Endothelial cell of umbilical vein (primary cell): Measurements from ENCODE around the gene DEDD. TPM values are rescaled to one million over a fixed set of nuclear protein-coding genes. Genes with fewer than 3 reads are reported as not detected.

Experiments
- BruUV-seq: library from RNA; stranded (reverse); fragments of 400-500 nt; replicated peaks from 2 replicates; lab custom pipeline; 2021; lab: Mats Ljungman, UMichigan
- CTCF ChIA-PET: fragments of 300-600, 350-600 bp; sonication (Branson Sonifier 250); formaldehyde crosslinking; loops from one replicate; lab custom pipeline; 2021; ENCODE audit warnings: antibody characterized with exemption, inconsistent platforms; lab: Charles Lee
- POLR2A ChIA-PET: fragments of 300-600, 350-600 bp; sonication (Branson Sonifier 250); formaldehyde crosslinking; loops from one replicate; lab custom pipeline; 2021; ENCODE audit warnings: antibody characterized with exemption, inconsistent platforms; lab: Charles Lee
- DNase-seq: peaks from one replicate; pipeline ENCODE4 v3.0.0-alpha.2; 2011; ENCODE audit warnings: low read depth, low spot score
- FAIRE-seq: peaks from 2 replicates; lab custom pipeline; 2011; peaks lifted over from hg19 to GRCh38; lab: Jason Lieb, UNC
- H2AFZ ChIP-seq: 2 replicates; pipeline ENCODE4 v1.6.0; 2012; ENCODE audit warnings: low read depth, low read length, control low read depth, inconsistent platforms
- H3K27ac ChIP-seq: 2 replicates; pipeline ENCODE4 v1.5.1; 2011; ENCODE audit warnings: low read depth, mild to moderate bottlenecking, control low read depth, low read length, moderate library complexity; ENCODE audit not compliant: insufficient read depth
- H3K27me3 ChIP-seq, 2 experiments: 2 replicates each; pipeline versions ENCODE4 v1.6.0 to v1.6.1; 2011; ENCODE audit warnings: low read length in 2 of 2, mixed read lengths in 1 of 2; ENCODE audit not compliant: control insufficient read depth in 2 of 2, insufficient read depth in 2 of 2
- H3K36me3 ChIP-seq, 2 experiments: 2 replicates in 1 of 2; 3 replicates in 1 of 2; pipeline ENCODE4 v1.5.1; 2011; ENCODE audit warnings: low read length in 2 of 2, mild to moderate bottlenecking in 1 of 2, moderate library complexity in 1 of 2; ENCODE audit not compliant: control insufficient read depth in 2 of 2, insufficient read depth in 2 of 2; ENCODE audit errors: extremely low read depth in 1 of 2
- H3K4me1 ChIP-seq: 3 replicates; pipeline ENCODE4 v1.5.1; 2011; ENCODE audit warnings: mild to moderate bottlenecking, low read length; ENCODE audit not compliant: control insufficient read depth, insufficient read depth; ENCODE audit errors: extremely low read depth
- H3K4me2 ChIP-seq: 2 replicates; pipeline ENCODE4 v1.6.1; 2011; ENCODE audit warnings: low read length, control low read depth, mixed read lengths; ENCODE audit not compliant: insufficient read depth
- H3K4me3 ChIP-seq, 3 experiments: fragments of 200-600 bp in 1 of 3; sonication (generic), shearing (Covaris generic) in 1 of 3; replicated peaks in 1 of 3; 2 replicates each; pipeline ENCODE4 v1.5.1; 2011 to 2016; ENCODE audit warnings: control low read depth in 3 of 3, low read length in 3 of 3, mild to moderate bottlenecking in 2 of 3, inconsistent platforms in 1 of 3, low read depth in 1 of 3, moderate library complexity in 1 of 3; ENCODE audit not compliant: insufficient read depth in 1 of 3
- H3K79me2 ChIP-seq: 2 replicates; pipeline ENCODE4 v1.6.0; 2012; ENCODE audit warnings: low read length, inconsistent platforms; ENCODE audit not compliant: control insufficient read depth, insufficient read depth
- H3K9ac ChIP-seq: replicated peaks from 2 replicates; pipeline ENCODE3; 2011; ENCODE audit warnings: low read length, control low read depth; ENCODE audit not compliant: insufficient read depth; ENCODE audit errors: extremely low read depth
- H3K9me1 ChIP-seq: replicated peaks from 3 replicates; pipeline ENCODE4 v1.6.0; 2011; ENCODE audit warnings: mild to moderate bottlenecking, low read length; ENCODE audit not compliant: control insufficient read depth, insufficient read depth; ENCODE audit errors: extremely low read depth
- H3K9me3 ChIP-seq: replicated peaks from 2 replicates; pipeline ENCODE4 v1.5.1; 2012; ENCODE audit warnings: low read length, inconsistent platforms; ENCODE audit not compliant: control insufficient read depth, insufficient read depth
- H4K20me1 ChIP-seq: replicated peaks from 2 replicates; pipeline ENCODE3; 2011; ENCODE audit warnings: mild to moderate bottlenecking, low read length; ENCODE audit not compliant: control insufficient read depth, insufficient read depth; ENCODE audit errors: extremely low read depth
- FOS ChIP-seq: IDR thresholded peaks from 2 replicates; pipeline ENCODE4 v1.6.1; 2011; ENCODE audit warnings: mild to moderate bottlenecking, low read length, moderate library complexity, borderline replicate concordance; ENCODE audit not compliant: insufficient read depth
- POLR2AphosphoS5 ChIP-seq: IDR thresholded peaks from 2 replicates; pipeline ENCODE4 v1.6.1; 2012; ENCODE audit warnings: low read depth, mild to moderate bottlenecking, control low read depth, low read length, moderate library complexity; ENCODE audit not compliant: insufficient read depth
- dilution Hi-C: fragments of 300-500 bp; cut with MboI; formaldehyde crosslinking; loops from one replicate; pipeline ENCODE4 v1.15.0; 2019; ENCODE audit warnings: low sequenced_read_pairs; ENCODE audit not compliant: extremely low pct_ligation_motif_present
- intact Hi-C: fragments of 100-400 bp; cut with micrococcal nuclease; formaldehyde crosslinking; loops from one replicate; pipeline ENCODE4 v1.10.0; 2022
- polyA plus RNA-seq, 4 experiments: library from polyadenylated mRNA; depleted of rRNA in 3 of 4; stranded (reverse) in 3 of 4; unstranded in 1 of 4; fragments of >200 nt; gene quantifications; 2 replicates each; pipeline versions ENCODE4 v1.2.1 to v1.2.3, GENCODE V29; 2011 to 2012; ENCODE audit warnings: missing spikeins in 1 of 4
- total RNA-seq: library from RNA; stranded (reverse); gene quantifications from 2 replicates; pipeline ENCODE4 v1.2.3, GENCODE V29; 2021
- TF ChIP-seq, protein P1 (sequence below), 2 donors: IDR thresholded peaks; 1 replicate in 1 of 2; 2 replicates in 1 of 2; pipeline ENCODE4 v1.5.1; 2011; ENCODE audit warnings: low read length in 2 of 2, mild to moderate bottlenecking in 2 of 2, moderate library complexity in 2 of 2, control low read depth in 1 of 2, inconsistent platforms in 1 of 2, low read depth in 1 of 2; ENCODE audit not compliant: insufficient read depth in 1 of 2; ENCODE audit errors: extremely low read depth in 1 of 2
- TF ChIP-seq, protein P2 (sequence below): IDR thresholded peaks from 2 replicates; pipeline ENCODE4 v1.6.1; 2011; ENCODE audit not compliant: insufficient read depth, insufficient read length

DEDD gene
- total and polyA plus RNA-seq, 2 donors (not counting 3 experiments of a cell fraction or from before 2014, with no cell fraction given): 50.2 to 78.3 TPM

DNA sequence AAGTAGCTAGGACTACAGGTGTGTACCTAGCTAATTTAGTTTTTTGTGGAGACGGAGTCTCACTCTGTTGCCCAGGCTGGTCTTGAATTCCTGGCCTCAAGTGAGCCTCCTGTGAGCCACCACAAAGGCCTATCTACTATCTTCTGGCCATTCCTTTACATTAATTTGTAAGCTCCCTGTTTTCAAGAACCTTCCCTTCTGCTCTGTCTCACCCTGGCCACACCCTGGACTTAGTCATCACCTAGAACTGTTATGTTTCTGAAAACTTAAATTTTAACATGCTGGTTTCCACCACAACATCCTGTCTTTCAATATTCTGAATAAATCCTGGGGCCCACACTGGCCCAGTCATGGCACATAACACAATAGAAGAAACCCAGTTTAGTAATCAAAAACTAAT lies 49.7 kb upstream of the DEDD start:
- H3K4me3 ChIP-seq: no peak overlapping the region
- BruUV-seq: no TSS peak
- H3K9ac ChIP-seq: no peak overlapping the region
- no peaks in the 10 kb centered on the region for H3K9me3 ChIP-seq
- ChIA-PET CTCF (interaction anchor here (1.5 to 2.8 kb wide), 7 partner anchors 10 to 200 kb away, joined by 5 to 15 read pairs (median 8); partner anchors contain the start of genes NDUFS2, PPOX and TOMM40L), POLR2A (no interaction called here)
- intact Hi-C loops: no loop called here
- peak; percentile 25 for TF ChIP-seq FOS
- TF ChIP-seq, protein P1, sequence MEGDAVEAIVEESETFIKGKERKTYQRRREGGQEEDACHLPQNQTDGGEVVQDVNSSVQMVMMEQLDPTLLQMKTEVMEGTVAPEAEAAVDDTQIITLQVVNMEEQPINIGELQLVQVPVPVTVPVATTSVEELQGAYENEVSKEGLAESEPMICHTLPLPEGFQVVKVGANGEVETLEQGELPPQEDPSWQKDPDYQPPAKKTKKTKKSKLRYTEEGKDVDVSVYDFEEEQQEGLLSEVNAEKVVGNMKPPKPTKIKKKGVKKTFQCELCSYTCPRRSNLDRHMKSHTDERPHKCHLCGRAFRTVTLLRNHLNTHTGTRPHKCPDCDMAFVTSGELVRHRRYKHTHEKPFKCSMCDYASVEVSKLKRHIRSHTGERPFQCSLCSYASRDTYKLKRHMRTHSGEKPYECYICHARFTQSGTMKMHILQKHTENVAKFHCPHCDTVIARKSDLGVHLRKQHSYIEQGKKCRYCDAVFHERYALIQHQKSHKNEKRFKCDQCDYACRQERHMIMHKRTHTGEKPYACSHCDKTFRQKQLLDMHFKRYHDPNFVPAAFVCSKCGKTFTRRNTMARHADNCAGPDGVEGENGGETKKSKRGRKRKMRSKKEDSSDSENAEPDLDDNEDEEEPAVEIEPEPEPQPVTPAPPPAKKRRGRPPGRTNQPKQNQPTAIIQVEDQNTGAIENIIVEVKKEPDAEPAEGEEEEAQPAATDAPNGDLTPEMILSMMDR (IDR thresholded peaks at IDR 0.05; ENCODE audit: extremely low read depth in 1 of 2, insufficient read depth in 1 of 2, low read depth in 1 of 2, low read length in 2 of 2): no peak
- H3K27ac ChIP-seq: no peak overlapping the region
- DNase-seq (no peak), FAIRE-seq (peak; percentile 56)
- H3K27me3 ChIP-seq: no peaks in the 10 kb centered on the region
- dilution Hi-C loops: no loop called here
- no peak overlapping the region for H3K4me2 ChIP-seq
- H3K4me1 ChIP-seq: peaks cover 25% of the 10 kb centered on the region
- no peaks in the 10 kb centered on the region for H3K79me2 ChIP-seq
- H2AFZ ChIP-seq: peak overlapping the region; percentile 55
- no peaks in the 10 kb centered on the region for H3K36me3 ChIP-seq
- no peaks in the 10 kb centered on the region for H4K20me1 ChIP-seq
- H3K9me1 ChIP-seq: no peaks in the 10 kb centered on the region

DNA sequence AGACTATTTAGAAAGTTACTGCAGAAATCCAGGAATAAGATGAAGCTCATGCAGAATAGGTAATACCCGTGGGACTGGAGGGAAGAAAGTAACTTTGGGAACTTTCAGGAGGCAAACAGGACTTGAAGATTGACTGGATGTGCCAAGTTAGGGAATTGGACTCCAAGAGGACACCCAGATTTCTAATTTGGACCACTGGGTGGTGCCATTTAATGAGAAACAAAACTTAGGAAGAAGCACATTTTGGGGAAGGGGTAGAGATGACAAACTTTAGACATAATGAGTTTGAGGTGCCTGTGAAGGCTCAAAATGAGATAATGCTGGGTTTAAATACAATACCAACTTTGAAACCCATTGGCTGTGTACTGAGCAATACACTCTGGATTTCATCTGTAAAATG lies 48.2 kb upstream of the DEDD start:
- no peak overlapping the region for H3K9ac ChIP-seq
- no TSS peak for BruUV-seq
- dilution Hi-C loops (no loop called here), intact Hi-C loops (no loop called here)
- DNase-seq (no peak), FAIRE-seq (peak; percentile 33)
- H3K79me2 ChIP-seq: peaks cover 8% of the 10 kb centered on the region
- no peak overlapping the region for H3K4me3 ChIP-seq
- TF ChIP-seq POLR2AphosphoS5: no peak
- TF ChIP-seq, protein P1 (IDR thresholded peaks at IDR 0.05; ENCODE audit: extremely low read depth in 1 of 2, insufficient read depth in 1 of 2, low read depth in 1 of 2, low read length in 2 of 2): peak; percentile 10 to 13
- TF ChIP-seq, protein P2, sequence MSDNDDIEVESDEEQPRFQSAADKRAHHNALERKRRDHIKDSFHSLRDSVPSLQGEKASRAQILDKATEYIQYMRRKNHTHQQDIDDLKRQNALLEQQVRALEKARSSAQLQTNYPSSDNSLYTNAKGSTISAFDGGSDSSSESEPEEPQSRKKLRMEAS: no peak
- peaks cover 23% of the 10 kb centered on the region for H3K4me1 ChIP-seq
- ChIA-PET POLR2A (interaction anchor here (0.7 kb wide), 1 partner anchor 14 kb away, joined by 5 read pairs; the partner anchor contains the start of gene PPOX), CTCF (interaction anchor here (0.6 to 2.8 kb wide), 5 partner anchors 9 to 202 kb away, joined by 3 to 10 read pairs (median 6); partner anchors contain the start of genes PPOX and TOMM40L)
- H3K27me3 ChIP-seq: no peaks in the 10 kb centered on the region
- H3K4me2 ChIP-seq: no peak overlapping the region
- H3K9me1 ChIP-seq: no peaks in the 10 kb centered on the region
- H4K20me1 ChIP-seq: no peaks in the 10 kb centered on the region
- H3K9me3 ChIP-seq: no peaks in the 10 kb centered on the region
- no peak overlapping the region for H3K27ac ChIP-seq
- no peaks in the 10 kb centered on the region for H3K36me3 ChIP-seq
- H2AFZ ChIP-seq: no peak overlapping the region
